ENCODE results near the gene FRG1. TPM values are rescaled to one million over a fixed set of nuclear protein-coding genes. Genes with fewer than 3 reads are reported as not detected.
"Not testable (repeated sequence)": the region's sequence is repeated elsewhere in the genome, so short reads cannot be mapped to it uniquely, and the experiment has no call there.

The FRG1 gene
- total RNA-seq, 1 donor from 2014 or later = 34.5 TPM

DNA sequence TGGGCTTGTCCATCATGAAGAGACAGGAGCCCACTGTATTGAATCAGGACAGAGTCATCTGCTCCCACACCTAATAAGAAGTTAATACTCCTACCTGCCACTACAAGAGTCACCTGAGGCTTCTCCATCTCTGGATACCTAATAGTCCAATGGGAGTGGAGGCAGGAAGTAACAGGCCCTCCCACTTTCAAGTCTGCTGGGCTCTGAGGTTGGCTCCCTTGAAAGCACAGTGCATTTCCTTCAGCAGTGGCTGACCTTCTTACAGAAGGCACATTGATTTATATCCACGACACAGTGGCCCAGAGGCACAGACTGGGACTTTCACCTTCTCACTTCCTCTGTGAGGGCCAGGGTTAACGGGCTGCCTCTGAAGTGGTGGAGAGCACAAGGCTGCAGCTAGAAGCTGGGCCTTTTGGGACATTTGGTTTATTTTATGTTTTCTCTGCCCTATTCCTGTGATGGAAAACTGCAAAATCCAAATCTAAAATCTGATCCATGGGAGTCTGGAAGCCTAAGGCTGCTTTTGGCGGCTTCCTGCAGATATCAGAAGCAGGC is 48.3 kb downstream of the FRG1 start:
- no peak for DNase-seq (ENCODE audit: extremely low spot score, unreplicated experiment)
- H3K27me3 Mint-ChIP-seq (ENCODE audit: unreplicated experiment) = no peaks in the 10 kb centered on the region
- H3K9me3 Mint-ChIP-seq (ENCODE audit: unreplicated experiment) = peaks cover 5% of the 10 kb centered on the region
- no peaks in the 10 kb centered on the region for H3K4me1 Mint-ChIP-seq (ENCODE audit: unreplicated experiment)
- H3K27ac Mint-ChIP-seq (ENCODE audit: unreplicated experiment) = no peak overlapping the region
- H3K4me3 Mint-ChIP-seq (ENCODE audit: unreplicated experiment) = no peak overlapping the region
- TF ChIP-seq, protein P1, sequence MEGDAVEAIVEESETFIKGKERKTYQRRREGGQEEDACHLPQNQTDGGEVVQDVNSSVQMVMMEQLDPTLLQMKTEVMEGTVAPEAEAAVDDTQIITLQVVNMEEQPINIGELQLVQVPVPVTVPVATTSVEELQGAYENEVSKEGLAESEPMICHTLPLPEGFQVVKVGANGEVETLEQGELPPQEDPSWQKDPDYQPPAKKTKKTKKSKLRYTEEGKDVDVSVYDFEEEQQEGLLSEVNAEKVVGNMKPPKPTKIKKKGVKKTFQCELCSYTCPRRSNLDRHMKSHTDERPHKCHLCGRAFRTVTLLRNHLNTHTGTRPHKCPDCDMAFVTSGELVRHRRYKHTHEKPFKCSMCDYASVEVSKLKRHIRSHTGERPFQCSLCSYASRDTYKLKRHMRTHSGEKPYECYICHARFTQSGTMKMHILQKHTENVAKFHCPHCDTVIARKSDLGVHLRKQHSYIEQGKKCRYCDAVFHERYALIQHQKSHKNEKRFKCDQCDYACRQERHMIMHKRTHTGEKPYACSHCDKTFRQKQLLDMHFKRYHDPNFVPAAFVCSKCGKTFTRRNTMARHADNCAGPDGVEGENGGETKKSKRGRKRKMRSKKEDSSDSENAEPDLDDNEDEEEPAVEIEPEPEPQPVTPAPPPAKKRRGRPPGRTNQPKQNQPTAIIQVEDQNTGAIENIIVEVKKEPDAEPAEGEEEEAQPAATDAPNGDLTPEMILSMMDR (IDR thresholded peaks at IDR 0.05) = no peak
- no peaks in the 10 kb centered on the region for H3K36me3 Mint-ChIP-seq (ENCODE audit: unreplicated experiment)

DNA sequence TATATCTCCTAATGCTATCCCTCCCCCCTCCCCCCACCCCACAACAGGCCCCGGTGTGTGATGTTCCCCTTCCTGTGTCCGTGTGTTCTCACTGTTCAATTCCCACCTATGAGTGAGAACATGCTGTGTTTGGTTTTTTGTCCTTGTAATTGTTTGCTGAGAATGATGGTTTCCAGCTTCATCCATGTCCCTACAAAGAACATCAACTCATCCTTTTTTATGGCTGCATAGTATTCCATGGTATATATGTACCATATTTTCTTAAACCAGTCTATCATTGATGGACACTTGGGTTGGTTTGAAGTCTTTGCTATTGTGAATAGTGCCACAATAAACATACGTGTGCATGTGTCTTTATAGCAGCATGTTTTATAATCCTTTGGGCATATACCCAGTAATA is 49.3 kb downstream of the FRG1 start:
- not testable (repeated sequence) for DNase-seq (ENCODE audit: extremely low spot score, unreplicated experiment); H3K9me3 Mint-ChIP-seq (ENCODE audit: unreplicated experiment); H3K27ac Mint-ChIP-seq (ENCODE audit: unreplicated experiment); H3K4me3 Mint-ChIP-seq (ENCODE audit: unreplicated experiment); H3K4me1 Mint-ChIP-seq (ENCODE audit: unreplicated experiment); H3K27me3 Mint-ChIP-seq (ENCODE audit: unreplicated experiment); H3K36me3 Mint-ChIP-seq (ENCODE audit: unreplicated experiment)

Other genes with a start within 250 kb of the FRG1 start
- gene FRG2, start 86.4 kb downstream of the FRG1 start, total RNA-seq = not detected in 2 replicates
- not detected in 2 replicates for gene DBET, start 123.6 kb downstream of the FRG1 start, total RNA-seq
- not detected in 2 replicates for gene DUX4, start 232.9 kb downstream of the FRG1 start, total RNA-seq